WERI-Rb-1 (cell line): ENCODE data around the gene PTPRM.

ENCODE experiments used
- DNase-seq: peaks from one replicate; pipeline ENCODE4 v3.0.0-alpha.2; 2020
- H3K27ac ChIP-seq: fragments of 250-450 bp; sonication (Bioruptor Pico); 2 replicates; pipeline ENCODE4 v1.5.1; 2020; ENCODE audit warnings: mild to moderate bottlenecking, moderate library complexity
- H3K27me3 ChIP-seq: fragments of 250-450 bp; sonication (Bioruptor Pico); 2 replicates; pipeline ENCODE4 v1.5.1; 2021; ENCODE audit warnings: mild to moderate bottlenecking, low read depth, moderate library complexity; ENCODE audit not compliant: insufficient read depth, severe bottlenecking
- H3K36me3 ChIP-seq: fragments of 250-450 bp; sonication (Bioruptor Pico); 2 replicates; pipeline ENCODE4 v1.5.1; 2020; ENCODE audit warnings: mild to moderate bottlenecking, moderate library complexity
- H3K4me3 ChIP-seq: 2 replicates; pipeline ENCODE4 v1.5.1; 2011; ENCODE audit warnings: low read depth, mild to moderate bottlenecking, control low read depth, low read length
- H3K9me3 ChIP-seq: fragments of 250-450 bp; sonication (Bioruptor Pico); 2 replicates; pipeline ENCODE4 v1.5.1; 2021; ENCODE audit warnings: mild to moderate bottlenecking, moderate library complexity; ENCODE audit not compliant: severe bottlenecking
- TF ChIP-seq, protein P1 (sequence below): IDR thresholded peaks from 2 replicates; pipeline ENCODE4 v1.5.1; 2011; ENCODE audit warnings: low read depth, mild to moderate bottlenecking, control low read depth, inconsistent platforms, low read length

The PTPRM gene

DNA sequence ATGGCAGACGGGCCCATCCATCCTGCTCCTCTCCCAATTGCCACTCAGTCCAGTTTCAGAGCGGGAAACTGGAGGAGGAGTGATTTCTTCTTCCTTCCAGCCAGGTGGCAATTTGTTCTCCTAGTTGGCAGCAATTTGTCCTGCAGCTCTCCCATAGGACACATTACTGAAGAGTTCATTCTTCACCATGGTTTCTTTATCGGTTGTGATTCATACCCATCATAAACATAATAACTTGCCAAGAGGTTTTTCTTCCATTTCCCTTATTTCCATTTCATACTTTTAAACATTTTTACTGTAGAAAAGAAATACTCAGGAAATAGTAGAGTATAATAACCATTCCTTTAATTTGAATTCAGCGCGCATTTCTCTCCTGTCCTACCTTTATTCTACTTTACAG, 664.2 kb downstream of the PTPRM start:
- H3K36me3 ChIP-seq, result no peaks in the 10 kb centered on the region
- no peaks in the 10 kb centered on the region for H3K27me3 ChIP-seq
- TF ChIP-seq, protein P1, sequence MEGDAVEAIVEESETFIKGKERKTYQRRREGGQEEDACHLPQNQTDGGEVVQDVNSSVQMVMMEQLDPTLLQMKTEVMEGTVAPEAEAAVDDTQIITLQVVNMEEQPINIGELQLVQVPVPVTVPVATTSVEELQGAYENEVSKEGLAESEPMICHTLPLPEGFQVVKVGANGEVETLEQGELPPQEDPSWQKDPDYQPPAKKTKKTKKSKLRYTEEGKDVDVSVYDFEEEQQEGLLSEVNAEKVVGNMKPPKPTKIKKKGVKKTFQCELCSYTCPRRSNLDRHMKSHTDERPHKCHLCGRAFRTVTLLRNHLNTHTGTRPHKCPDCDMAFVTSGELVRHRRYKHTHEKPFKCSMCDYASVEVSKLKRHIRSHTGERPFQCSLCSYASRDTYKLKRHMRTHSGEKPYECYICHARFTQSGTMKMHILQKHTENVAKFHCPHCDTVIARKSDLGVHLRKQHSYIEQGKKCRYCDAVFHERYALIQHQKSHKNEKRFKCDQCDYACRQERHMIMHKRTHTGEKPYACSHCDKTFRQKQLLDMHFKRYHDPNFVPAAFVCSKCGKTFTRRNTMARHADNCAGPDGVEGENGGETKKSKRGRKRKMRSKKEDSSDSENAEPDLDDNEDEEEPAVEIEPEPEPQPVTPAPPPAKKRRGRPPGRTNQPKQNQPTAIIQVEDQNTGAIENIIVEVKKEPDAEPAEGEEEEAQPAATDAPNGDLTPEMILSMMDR, result no peak
- no peak overlapping the region for H3K4me3 ChIP-seq
- DNase-seq, result no peak
- no peaks in the 10 kb centered on the region for H3K9me3 ChIP-seq
- H3K27ac ChIP-seq, result no peak overlapping the region

DNA sequence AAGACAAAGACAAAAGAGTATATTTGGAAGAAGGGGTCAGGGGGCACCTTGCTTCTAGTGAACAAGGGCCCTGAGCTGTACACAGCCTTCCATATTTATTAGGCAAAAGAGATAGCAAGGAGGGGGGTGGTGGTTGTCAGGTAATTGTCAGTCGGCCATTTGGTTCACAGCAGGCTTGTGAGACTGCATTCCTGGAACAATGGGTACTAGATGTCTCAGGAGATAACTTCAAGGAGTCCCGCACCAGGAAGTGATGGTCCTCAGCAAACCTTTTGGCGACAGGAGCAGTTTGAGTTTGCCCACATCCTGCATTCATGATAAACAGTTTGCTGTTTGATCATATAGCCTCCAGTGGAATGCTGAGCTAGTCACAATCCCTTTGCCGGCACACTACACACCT, 665.7 kb downstream of the PTPRM start:
- no peak for DNase-seq
- Histone ChIP-seq H3K36me3 (no peaks in the 10 kb centered on the region), H3K4me3 (no peak overlapping the region), H3K27me3 (no peaks in the 10 kb centered on the region), H3K9me3 (no peaks in the 10 kb centered on the region), H3K27ac (no peak overlapping the region)
- TF ChIP-seq, protein P1, result no peak

DNA sequence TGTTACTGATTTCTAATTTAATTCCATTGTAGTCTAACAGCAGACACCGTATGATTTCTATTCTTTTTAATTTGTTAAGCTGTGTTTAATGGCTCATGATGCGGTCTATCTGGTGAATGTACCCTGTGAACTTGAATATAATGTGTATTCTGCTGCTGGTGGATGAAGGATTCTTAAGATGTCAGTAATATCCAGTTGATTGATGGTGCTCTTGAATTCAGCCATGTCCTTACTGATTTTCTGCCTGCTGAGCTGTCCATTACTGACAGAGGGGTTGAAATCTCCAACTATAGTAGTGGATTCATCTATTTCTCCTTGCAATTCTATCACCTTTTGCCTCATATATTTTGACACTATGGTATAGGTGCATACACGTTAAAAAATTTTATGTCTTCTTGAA, 668.8 kb downstream of the PTPRM start:
- H3K9me3 ChIP-seq, result no peaks in the 10 kb centered on the region
- TF ChIP-seq, protein P1, result no peak
- no peak overlapping the region for H3K4me3 ChIP-seq
- DNase-seq, result no peak
- no peak overlapping the region for H3K27ac ChIP-seq
- H3K36me3 ChIP-seq, result no peaks in the 10 kb centered on the region
- no peaks in the 10 kb centered on the region for H3K27me3 ChIP-seq

DNA sequence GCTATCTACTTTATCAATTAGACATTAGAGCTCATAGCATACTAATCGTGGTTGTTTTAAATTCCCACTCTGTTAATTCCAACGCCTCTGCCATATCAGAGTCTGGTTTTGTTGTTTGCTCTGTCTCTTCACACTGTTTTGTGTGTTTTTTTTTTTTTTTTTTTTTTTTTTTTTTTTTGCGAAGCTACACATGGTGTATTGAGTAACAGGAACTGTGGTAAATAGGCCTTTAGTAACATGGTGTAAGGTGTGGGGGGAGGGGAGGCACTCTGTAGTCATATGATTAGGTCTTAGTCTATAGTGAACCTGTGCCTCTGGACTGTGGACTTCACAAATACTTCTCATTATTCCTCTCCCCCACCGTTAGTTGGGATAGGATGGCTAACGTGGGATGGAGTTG, 671.4 kb downstream of the PTPRM start:
- DNase-seq, result no peak
- H3K27ac ChIP-seq, result no peak overlapping the region
- TF ChIP-seq, protein P1, result no peak

DNA sequence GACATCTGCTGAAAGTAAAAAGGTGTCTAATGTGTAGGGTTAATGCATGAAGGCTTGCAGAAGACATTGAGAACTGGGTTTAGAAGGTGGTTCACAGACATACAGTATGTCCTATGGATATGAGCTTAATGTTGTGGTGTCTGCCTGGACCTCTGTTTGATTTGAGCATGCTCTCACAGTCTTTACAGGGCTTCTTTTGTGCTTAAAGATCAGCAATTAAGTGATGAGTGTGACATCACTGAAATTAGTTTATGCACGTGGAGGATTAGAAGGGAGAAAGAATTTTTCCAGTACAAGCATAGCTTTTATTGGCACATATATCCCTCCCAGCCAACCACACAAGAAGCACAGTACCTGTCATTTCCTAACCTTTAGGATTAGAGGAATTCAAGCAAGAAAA, 674.6 kb downstream of the PTPRM start:
- Histone ChIP-seq H3K27ac (no peak overlapping the region), H3K36me3 (no peaks in the 10 kb centered on the region), H3K27me3 (no peaks in the 10 kb centered on the region), H3K4me3 (no peak overlapping the region), H3K9me3 (no peaks in the 10 kb centered on the region)
- DNase-seq, result no peak
- TF ChIP-seq, protein P1, result no peak

More for the DNA sequence above, 671.4 kb downstream of the PTPRM start:
- Histone ChIP-seq H3K27me3 (no peaks in the 10 kb centered on the region), H3K4me3 (no peak overlapping the region), H3K9me3 (no peaks in the 10 kb centered on the region), H3K36me3 (no peaks in the 10 kb centered on the region)

DNA sequence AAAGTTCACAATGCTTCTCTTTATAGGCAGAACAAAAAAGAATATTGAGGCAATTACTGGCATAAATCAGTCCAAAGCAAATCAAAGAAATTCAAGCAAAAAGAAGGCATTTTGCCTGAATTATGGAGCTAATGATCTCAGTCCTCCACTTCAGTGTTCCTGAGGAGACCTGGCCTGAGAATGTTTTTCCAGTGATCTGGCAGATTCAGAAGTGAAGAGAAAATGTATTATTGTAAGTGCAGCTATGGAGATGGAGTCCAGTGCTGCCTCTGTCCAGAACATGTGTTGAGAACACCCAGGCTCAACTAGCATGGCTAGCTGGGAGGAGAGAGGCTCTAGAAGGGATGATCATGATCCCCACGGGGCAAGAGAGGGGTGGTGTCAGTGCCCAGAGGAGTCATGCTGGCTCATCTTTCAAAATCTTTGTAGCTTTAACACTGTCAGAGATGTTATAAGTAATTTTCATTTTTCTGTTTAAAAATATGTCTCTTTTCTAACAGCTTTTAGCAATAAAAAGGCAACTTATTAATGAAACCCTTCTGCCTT, 675.1 kb downstream of the PTPRM start:
- H3K4me3 ChIP-seq, result no peak overlapping the region
- H3K9me3 ChIP-seq, result no peaks in the 10 kb centered on the region
- no peak for DNase-seq
- no peaks in the 10 kb centered on the region for H3K36me3 ChIP-seq
- TF ChIP-seq, protein P1, result no peak
- H3K27me3 ChIP-seq, result no peaks in the 10 kb centered on the region
- H3K27ac ChIP-seq, result no peak overlapping the region
